Left kidney (tissue), 2 donors: ENCODE measurements around the gene IGFBP6. TPM values are rescaled to one million over a fixed set of nuclear protein-coding genes. Genes with fewer than 3 reads are reported as not detected.

Source experiments
- DNase-seq: peaks from one replicate; pipeline ENCODE4 v3.0.0-alpha.2; 2013
- polyA plus RNA-seq: library from polyadenylated mRNA; unstranded; fragments of 120-200 nt; gene quantifications from one replicate; pipeline ENCODE4 v1.2.1, GENCODE V29; 2013; ENCODE audit not compliant: insufficient read length

The IGFBP6 gene
- polyA plus RNA-seq, 1 donor: 10.5 TPM

- DNase-seq: no peak
Observed at GRCh38 chr12:53118751-53119300, 21.4 kb downstream of the IGFBP6 start.

GRCh38 chr12:53120685-53121525 lies 23.4 kb downstream of the IGFBP6 start:
- DNase-seq: no peak

- DNase-seq: no peak
Observed at GRCh38 chr12:53122961-53123468, 25.5 kb downstream of the IGFBP6 start.

GRCh38 chr12:53123578-53124351 lies 26.3 kb downstream of the IGFBP6 start:
- no peak for DNase-seq

GRCh38 chr12:53124352-53124723 lies 26.9 kb downstream of the IGFBP6 start:
- no peak for DNase-seq

- DNase-seq: no peak
Observed at GRCh38 chr12:53127169-53127568, 29.7 kb downstream of the IGFBP6 start.

- DNase-seq: no peak
Observed at GRCh38 chr12:53128780-53129569, 31.5 kb downstream of the IGFBP6 start.

GRCh38 chr12:53131844-53132243 lies 34.4 kb downstream of the IGFBP6 start:
- DNase-seq: no peak

GRCh38 chr12:53133722-53134121 lies 36.3 kb downstream of the IGFBP6 start:
- no peak for DNase-seq

GRCh38 chr12:53143355-53143754 lies 45.9 kb downstream of the IGFBP6 start:
- DNase-seq: no peak

GRCh38 chr12:53145383-53146260 lies 48.2 kb downstream of the IGFBP6 start:
- DNase-seq: no peak

- no peak for DNase-seq
Observed at GRCh38 chr12:53147181-53147580, 49.7 kb downstream of the IGFBP6 start.

GRCh38 chr12:53147653-53148052 lies 50.2 kb downstream of the IGFBP6 start:
- DNase-seq: no peak

- DNase-seq: no peak
Observed at GRCh38 chr12:53151039-53151438, 53.6 kb downstream of the IGFBP6 start.

Other genes with a start within 250 kb of the IGFBP6 start
- gene KRT78, start 248.7 kb upstream of the IGFBP6 start, polyA plus RNA-seq: not detected
- gene KRT8, start 192.6 kb upstream of the IGFBP6 start, polyA plus RNA-seq: 223 TPM
- gene KRT18, start 148.5 kb upstream of the IGFBP6 start, polyA plus RNA-seq: 155 TPM
- gene EIF4B, start 91.2 kb upstream of the IGFBP6 start, polyA plus RNA-seq: 519 TPM
- 115 TPM for gene TNS2, start 47.6 kb upstream of the IGFBP6 start, polyA plus RNA-seq
- 13.5 TPM for gene SPRYD3, start 18.3 kb upstream of the IGFBP6 start, polyA plus RNA-seq
- 1.6 TPM for gene SOAT2, start 5.8 kb downstream of the IGFBP6 start, polyA plus RNA-seq
- 82.9 TPM for gene ZNF740, start 83.1 kb downstream of the IGFBP6 start, polyA plus RNA-seq
- gene CSAD, start 83.3 kb downstream of the IGFBP6 start, polyA plus RNA-seq: 105 TPM
- gene ITGB7, start 109.6 kb downstream of the IGFBP6 start, polyA plus RNA-seq: 1.8 TPM
- gene RARG, start 134.5 kb downstream of the IGFBP6 start, polyA plus RNA-seq: 33.9 TPM
- 18.9 TPM for gene ESPL1, start 170.6 kb downstream of the IGFBP6 start, polyA plus RNA-seq
- gene PFDN5, start 197.9 kb downstream of the IGFBP6 start, polyA plus RNA-seq: 623 TPM
- gene MYG1, start 202.0 kb downstream of the IGFBP6 start, polyA plus RNA-seq: 49.1 TPM
- 92.2 TPM for gene AAAS, start 223.9 kb downstream of the IGFBP6 start, polyA plus RNA-seq
- gene SP7, start 238.7 kb downstream of the IGFBP6 start, polyA plus RNA-seq: 0.15 TPM